GM21576 (cell line): ENCODE results near the gene ERCC6L2.

ENCODE experiments used
- ATAC-seq: cut with Tn5 transposase; IDR thresholded peaks from one replicate; pipeline ENCODE4 v1.9.1; 2021; ENCODE audit warnings: mild to moderate bottlenecking, moderate library complexity; ENCODE audit not compliant: unreplicated experiment

ERCC6L2 gene

GRCh38 chr9:95857896-95858295 is 17.6 kb upstream of the ERCC6L2 start:
- ATAC-seq: peak; percentile 74

- ATAC-seq: no peak
These were observed 13.1 kb upstream of the ERCC6L2 start for GRCh38 chr9:95862343-95862742.

GRCh38 chr9:95864852-95865580 is 10.5 kb upstream of the ERCC6L2 start:
- ATAC-seq: no peak

GRCh38 chr9:95870352-95870751 is 5.1 kb upstream of the ERCC6L2 start:
- no peak for ATAC-seq

- ATAC-seq: no peak
These were observed 4.6 kb upstream of the ERCC6L2 start for GRCh38 chr9:95870906-95871305.

- ATAC-seq: no peak
These were observed 1.0 kb upstream of the ERCC6L2 start for GRCh38 chr9:95874303-95874988.

- ATAC-seq: no peak
These were observed 544 bp upstream of the ERCC6L2 start for GRCh38 chr9:95874989-95875304.

- no peak for ATAC-seq
These were observed 600 bp downstream of the ERCC6L2 start for GRCh38 chr9:95876138-95876444.

- no peak for ATAC-seq
These were observed 1.1 kb downstream of the ERCC6L2 start for GRCh38 chr9:95876595-95876994.

GRCh38 chr9:95877984-95878383 is 2.5 kb downstream of the ERCC6L2 start:
- ATAC-seq: no peak

- ATAC-seq: no peak
These were observed 4.1 kb downstream of the ERCC6L2 start for GRCh38 chr9:95879591-95879990.

- no peak for ATAC-seq
These were observed 4.7 kb downstream of the ERCC6L2 start for GRCh38 chr9:95880021-95880690.

GRCh38 chr9:95887926-95888497 is 12.5 kb downstream of the ERCC6L2 start:
- ATAC-seq: no peak

GRCh38 chr9:95890594-95890993 is 15.1 kb downstream of the ERCC6L2 start:
- no peak for ATAC-seq

- no peak for ATAC-seq
These were observed 15.7 kb downstream of the ERCC6L2 start for GRCh38 chr9:95891067-95891671.

- no peak for ATAC-seq
These were observed 17.2 kb downstream of the ERCC6L2 start for GRCh38 chr9:95892690-95893089.

- ATAC-seq: no peak
These were observed 21.1 kb downstream of the ERCC6L2 start for GRCh38 chr9:95896580-95896979.

GRCh38 chr9:95901506-95901905 is 26.0 kb downstream of the ERCC6L2 start:
- no peak for ATAC-seq

- ATAC-seq: no peak
These were observed 27.9 kb downstream of the ERCC6L2 start for GRCh38 chr9:95903398-95903797.

GRCh38 chr9:95907794-95908193 is 32.3 kb downstream of the ERCC6L2 start:
- no peak for ATAC-seq

- no peak for ATAC-seq
These were observed 34.7 kb downstream of the ERCC6L2 start for GRCh38 chr9:95910023-95910707.
